ENCODE results near the gene PPP4R3A.

DNA sequence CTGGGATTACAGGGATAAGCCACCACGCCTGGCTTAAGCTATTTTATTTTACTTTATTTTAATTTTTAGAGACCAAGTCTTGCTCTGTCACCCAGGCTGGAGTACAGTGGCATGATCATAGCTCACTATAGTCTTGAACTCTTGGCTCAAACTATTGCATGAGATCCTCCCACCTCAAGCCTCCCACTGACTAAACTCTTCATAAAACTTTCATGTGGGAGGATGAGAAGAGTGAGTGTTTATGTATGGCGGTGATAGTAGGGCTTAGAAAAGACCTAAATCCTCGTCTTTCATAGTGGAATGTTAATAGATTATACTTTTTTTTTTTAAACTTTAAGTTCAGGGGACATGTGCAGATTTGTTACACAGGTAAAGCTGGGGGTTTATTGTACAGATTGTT is 23.5 kb upstream of the PPP4R3A start:
- TF ChIP-seq EZH2 (IDR thresholded peaks at IDR 0.05; ENCODE audit: low read length) (no peak), CTCF (optimal IDR thresholded peaks at IDR 0.05 in 1 of 3, IDR thresholded peaks at IDR 0.05 in 1 of 3, conservative IDR thresholded peaks at IDR 0.05 in 1 of 3; ENCODE audit: extremely low read depth in 1 of 3, insufficient read depth in 2 of 3, low read length in 3 of 3) (no peak)

Measured in keratinocyte (primary cell).